Loucy (cell line): ENCODE data around the gene MTURN.

Experiments used
- H2AFZ ChIP-seq: fragments of 200-600 bp; sonication (generic); 2 replicates; pipeline ENCODE4 v1.6.0; 2016; ENCODE audit warnings: antibody characterized with exemption, mild to moderate bottlenecking, low read length, moderate library complexity
- H3F3A ChIP-seq: fragments of 200-600 bp; 2 replicates; pipeline ENCODE4 v1.6.0; 2016; ENCODE audit warnings: antibody characterized with exemption, low read depth, mild to moderate bottlenecking
- H3K27me3 ChIP-seq: fragments of 200-600 bp; sonication (generic); 2 replicates; pipeline ENCODE4 v1.6.1; 2014; ENCODE audit warnings: low read length, mild to moderate bottlenecking; ENCODE audit not compliant: insufficient read depth, poor library complexity, severe bottlenecking
- H3K36me3 ChIP-seq: fragments of 200-600 bp; sonication (generic); 2 replicates; pipeline ENCODE4 v1.6.1; 2016; ENCODE audit warnings: low read length; ENCODE audit not compliant: insufficient read depth
- H3K4me1 ChIP-seq: fragments of 200-600 bp; sonication (generic); 2 replicates; pipeline ENCODE4 v1.5.1; 2014; ENCODE audit warnings: low read length, mild to moderate bottlenecking; ENCODE audit not compliant: insufficient read depth, poor library complexity, severe bottlenecking
- H3K4me2 ChIP-seq: fragments of 200-600 bp; sonication (generic); 2 replicates; pipeline ENCODE4 v1.6.0; 2014; ENCODE audit warnings: antibody characterized with exemption, low read length, low read depth, mild to moderate bottlenecking; ENCODE audit not compliant: poor library complexity, severe bottlenecking
- H3K4me3 ChIP-seq: fragments of 200-600 bp; sonication (generic); 2 replicates; pipeline ENCODE4 v1.5.1; 2014; ENCODE audit warnings: low read length, mild to moderate bottlenecking, mixed read lengths; ENCODE audit not compliant: poor library complexity, severe bottlenecking
- H3K79me2 ChIP-seq: fragments of 200-600 bp; sonication (generic); 2 replicates; pipeline ENCODE4 v1.6.1; 2014; ENCODE audit warnings: low read length; ENCODE audit not compliant: insufficient read depth
- H3K9ac ChIP-seq: fragments of 200-600 bp; sonication (generic); 2 replicates; pipeline ENCODE4 v1.6.0; 2014; ENCODE audit warnings: mild to moderate bottlenecking, low read depth, low read length, moderate library complexity; ENCODE audit not compliant: poor library complexity, severe bottlenecking
- H3K9me2 ChIP-seq: fragments of 200-600 bp; sonication (generic); replicated peaks from 2 replicates; pipeline ENCODE4 v1.6.1; 2016; ENCODE audit warnings: low read depth, low read length, mixed read lengths
- H3K9me3 ChIP-seq: fragments of 200-600 bp; sonication (generic); 2 replicates; pipeline ENCODE4 v1.6.1; 2014; ENCODE audit warnings: mild to moderate bottlenecking, antibody characterized with exemption, low read length, low read depth; ENCODE audit not compliant: insufficient read depth
- H4K20me1 ChIP-seq: fragments of 200-600 bp; sonication (generic); 2 replicates; pipeline ENCODE4 v1.6.0; 2014; ENCODE audit warnings: antibody characterized with exemption, low read length, mild to moderate bottlenecking; ENCODE audit not compliant: insufficient read depth, poor library complexity, severe bottlenecking
- CTCF ChIP-seq: fragments of 200-600 bp; sonication (generic); conservative IDR thresholded peaks from 2 replicates; pipeline ENCODE4 v1.5.1; 2014; ENCODE audit warnings: mild to moderate bottlenecking, antibody characterized with exemption, low read length
- EZH2phosphoT487 ChIP-seq: fragments of 200-600 bp; IDR thresholded peaks from 2 replicates; pipeline ENCODE4 v1.6.1; 2018; ENCODE audit warnings: antibody characterized with exemption, mild to moderate bottlenecking, moderate library complexity, borderline replicate concordance

The MTURN gene

GRCh38 chr7:30114536-30115238, 20.1 kb upstream of the MTURN start:
- no peak for TF ChIP-seq EZH2phosphoT487
- no peak for TF ChIP-seq CTCF
- Histone ChIP-seq H3K36me3 (no peaks in the 10 kb centered on the region), H3K9me2 (no peaks in the 10 kb centered on the region), H3K79me2 (no peaks in the 10 kb centered on the region), H2AFZ (no peak overlapping the region), H3K27me3 (peaks cover 7% of the 10 kb centered on the region), H4K20me1 (no peaks in the 10 kb centered on the region), H3K4me3 (no peak overlapping the region), H3K4me2 (no peak overlapping the region), H3K9me3 (peaks cover 10% of the 10 kb centered on the region), H3K9ac (no peak overlapping the region), H3K4me1 (no peaks in the 10 kb centered on the region), H3F3A (peaks cover 8% of the 10 kb centered on the region; the same call in 1 of the 2 replicates)

GRCh38 chr7:30115709-30116297, 19.0 kb upstream of the MTURN start:
- Histone ChIP-seq H3K36me3 (no peaks in the 10 kb centered on the region), H3K9ac (no peak overlapping the region), H2AFZ (no peak overlapping the region), H3K79me2 (no peaks in the 10 kb centered on the region), H3K9me2 (no peaks in the 10 kb centered on the region), H3K9me3 (peaks cover 10% of the 10 kb centered on the region), H3K4me2 (no peak overlapping the region), H3K4me3 (no peak overlapping the region), H3K4me1 (no peaks in the 10 kb centered on the region), H4K20me1 (no peaks in the 10 kb centered on the region), H3F3A (peaks cover 8% of the 10 kb centered on the region; the same call in 1 of the 2 replicates), H3K27me3 (peaks cover 7% of the 10 kb centered on the region)
- TF ChIP-seq EZH2phosphoT487 (no peak), CTCF (no peak)

- Histone ChIP-seq H3K9ac (no peak overlapping the region), H3K9me2 (no peaks in the 10 kb centered on the region), H4K20me1 (no peaks in the 10 kb centered on the region), H3K4me2 (no peak overlapping the region), H3K79me2 (no peaks in the 10 kb centered on the region), H3K4me3 (no peak overlapping the region), H3K27me3 (peaks cover 7% of the 10 kb centered on the region), H2AFZ (no peak overlapping the region), H3K9me3 (peaks cover 10% of the 10 kb centered on the region), H3F3A (peaks cover 8% of the 10 kb centered on the region; the same call in 1 of the 2 replicates), H3K4me1 (no peaks in the 10 kb centered on the region), H3K36me3 (no peaks in the 10 kb centered on the region)
- TF ChIP-seq EZH2phosphoT487 (no peak), CTCF (no peak)
These were observed 18.0 kb upstream of the MTURN start for GRCh38 chr7:30116771-30117170.
